ENCODE data around the gene CASP8AP2. TPM values are rescaled to one million over a fixed set of nuclear protein-coding genes. Genes with fewer than 3 reads are reported as not detected.
A peak's percentile ranks its signal among the peaks of the same experiment; 100 is the strongest.

The CASP8AP2 gene
- total and polyA plus RNA-seq, 4 donors, result 4.3 to 24.4 (median 8.2) TPM

GRCh38 chr6:89834884-89835792 is 5.5 kb downstream of the CASP8AP2 start:
- Histone ChIP-seq H3K9ac (ENCODE audit: insufficient read depth in 1 of 2, low read length in 2 of 2) (no peak overlapping the region), H3K9me3 (ENCODE audit: control insufficient read depth in 4 of 4, insufficient read depth in 3 of 4, low read length in 3 of 4) (no peaks in the 10 kb centered on the region), H3K36me3 (ENCODE audit: control insufficient read depth in 4 of 4, insufficient read depth in 4 of 4, low read length in 4 of 4) (peaks cover 5 to 11% (median 8%) of the 10 kb centered on the region in 4 donors), H3K4me1 (ENCODE audit: control insufficient read depth in 5 of 5, insufficient read depth in 5 of 5, low read length in 5 of 5) (peaks cover 0 to 9% (median 0%) of the 10 kb centered on the region in 5 donors), H3K4me3 (no peak overlapping the region), H3K27ac (ENCODE audit: low read depth in 1 of 2, low read length in 1 of 2) (no peak overlapping the region), H3K27me3 (ENCODE audit: control insufficient read depth in 3 of 3, insufficient read depth in 3 of 3, low read length in 2 of 3) (no peaks in the 10 kb centered on the region)
- TF ChIP-seq, protein P1, sequence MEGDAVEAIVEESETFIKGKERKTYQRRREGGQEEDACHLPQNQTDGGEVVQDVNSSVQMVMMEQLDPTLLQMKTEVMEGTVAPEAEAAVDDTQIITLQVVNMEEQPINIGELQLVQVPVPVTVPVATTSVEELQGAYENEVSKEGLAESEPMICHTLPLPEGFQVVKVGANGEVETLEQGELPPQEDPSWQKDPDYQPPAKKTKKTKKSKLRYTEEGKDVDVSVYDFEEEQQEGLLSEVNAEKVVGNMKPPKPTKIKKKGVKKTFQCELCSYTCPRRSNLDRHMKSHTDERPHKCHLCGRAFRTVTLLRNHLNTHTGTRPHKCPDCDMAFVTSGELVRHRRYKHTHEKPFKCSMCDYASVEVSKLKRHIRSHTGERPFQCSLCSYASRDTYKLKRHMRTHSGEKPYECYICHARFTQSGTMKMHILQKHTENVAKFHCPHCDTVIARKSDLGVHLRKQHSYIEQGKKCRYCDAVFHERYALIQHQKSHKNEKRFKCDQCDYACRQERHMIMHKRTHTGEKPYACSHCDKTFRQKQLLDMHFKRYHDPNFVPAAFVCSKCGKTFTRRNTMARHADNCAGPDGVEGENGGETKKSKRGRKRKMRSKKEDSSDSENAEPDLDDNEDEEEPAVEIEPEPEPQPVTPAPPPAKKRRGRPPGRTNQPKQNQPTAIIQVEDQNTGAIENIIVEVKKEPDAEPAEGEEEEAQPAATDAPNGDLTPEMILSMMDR (IDR thresholded peaks at IDR 0.05; ENCODE audit: control extremely low read depth, extremely low read depth), result no peak
- 87% methylated on average over 12 of the region's 12 CpGs for WGBS, 2 donors
- DNase-seq, result no peak
- no peak for ATAC-seq (ENCODE audit: insufficient read depth, low FRiP score)

DNA sequence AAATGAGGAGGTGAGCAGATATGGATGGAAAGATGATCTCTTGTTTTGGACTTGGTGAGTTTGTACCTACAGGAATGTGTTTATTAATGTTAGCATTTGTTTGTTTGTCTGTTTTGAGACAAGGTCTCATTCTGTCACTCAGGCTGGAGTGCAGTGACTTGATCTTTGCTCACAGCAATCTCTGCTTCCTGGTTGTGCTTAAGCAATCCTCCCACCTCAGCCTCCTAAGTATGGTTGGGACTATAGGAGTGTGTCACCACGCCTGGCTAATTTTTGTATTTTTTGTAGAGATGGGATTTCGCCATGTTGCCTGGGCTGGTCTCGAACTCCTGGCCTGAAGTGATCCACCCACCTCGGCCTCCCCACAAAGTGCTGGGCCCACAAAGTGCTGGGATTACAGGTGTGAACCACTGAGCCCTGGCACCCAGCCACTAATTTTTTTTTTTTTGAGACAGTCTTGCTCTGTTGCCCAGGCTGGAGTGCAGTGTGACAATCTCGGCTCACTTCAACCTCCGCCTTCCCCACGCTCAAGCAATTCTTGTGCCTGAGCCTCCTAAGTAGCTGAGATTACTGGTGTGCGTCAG is 7.1 kb downstream of the CASP8AP2 start:
- ATAC-seq (ENCODE audit: insufficient read depth, low FRiP score) (no peak), DNase-seq (no peak)
- 93 to 94% methylated on average over 8 of the region's 8 CpGs for WGBS, 2 donors
- no peak overlapping the region for H3K9ac ChIP-seq (ENCODE audit: insufficient read depth in 1 of 2, low read length in 2 of 2)
- H3K36me3 ChIP-seq (ENCODE audit: control insufficient read depth in 4 of 4, insufficient read depth in 4 of 4, low read length in 4 of 4), result peaks cover 5 to 11% (median 8%) of the 10 kb centered on the region in 4 donors
- no peak overlapping the region for H3K27ac ChIP-seq (ENCODE audit: low read depth in 1 of 2, low read length in 1 of 2)
- TF ChIP-seq, protein P1 (IDR thresholded peaks at IDR 0.05; ENCODE audit: control extremely low read depth, extremely low read depth), result no peak
- H3K27me3 ChIP-seq (ENCODE audit: control insufficient read depth in 3 of 3, insufficient read depth in 3 of 3, low read length in 2 of 3), result no peaks in the 10 kb centered on the region
- no peak overlapping the region for H3K4me3 ChIP-seq
- H3K9me3 ChIP-seq (ENCODE audit: control insufficient read depth in 4 of 4, insufficient read depth in 3 of 4, low read length in 3 of 4), result no peaks in the 10 kb centered on the region
- H3K4me1 ChIP-seq (ENCODE audit: control insufficient read depth in 5 of 5, insufficient read depth in 5 of 5, low read length in 5 of 5), result peaks cover 0 to 5% (median 4%) of the 10 kb centered on the region in 5 donors

GRCh38 chr6:89840538-89840937 is 10.9 kb downstream of the CASP8AP2 start:
- H3K36me3 ChIP-seq (ENCODE audit: control insufficient read depth in 4 of 4, insufficient read depth in 4 of 4, low read length in 4 of 4), result peaks cover 0 to 11% (median 3%) of the 10 kb centered on the region in 4 donors
- no peak overlapping the region for H3K27ac ChIP-seq (ENCODE audit: low read depth in 1 of 2, low read length in 1 of 2)
- WGBS, 2 donors, result 57 to 68% methylated on average over 3 of the region's 3 CpGs
- peak; percentile 66 for ATAC-seq (ENCODE audit: insufficient read depth, low FRiP score)
- no peak overlapping the region for H3K4me3 ChIP-seq
- peak; percentile 28 to 51 (median 44) for DNase-seq
- no peaks in the 10 kb centered on the region for H3K9me3 ChIP-seq (ENCODE audit: control insufficient read depth in 4 of 4, insufficient read depth in 3 of 4, low read length in 3 of 4)
- H3K27me3 ChIP-seq (ENCODE audit: control insufficient read depth in 3 of 3, insufficient read depth in 3 of 3, low read length in 2 of 3), result no peaks in the 10 kb centered on the region
- peaks cover 0 to 10% (median 5%) of the 10 kb centered on the region in 5 donors for H3K4me1 ChIP-seq (ENCODE audit: control insufficient read depth in 5 of 5, insufficient read depth in 5 of 5, low read length in 5 of 5)
- TF ChIP-seq, protein P1 (IDR thresholded peaks at IDR 0.05; ENCODE audit: control extremely low read depth, extremely low read depth), result no peak
- no peak overlapping the region for H3K9ac ChIP-seq (ENCODE audit: insufficient read depth in 1 of 2, low read length in 2 of 2)
